Measurements from ENCODE around the gene DRICH1. TPM values are rescaled to one million over a fixed set of nuclear protein-coding genes. Genes with fewer than 3 reads are reported as not detected.

The DRICH1 gene
- total and polyA plus RNA-seq, 2 experiments from 2014 or later = not detected

DNA sequence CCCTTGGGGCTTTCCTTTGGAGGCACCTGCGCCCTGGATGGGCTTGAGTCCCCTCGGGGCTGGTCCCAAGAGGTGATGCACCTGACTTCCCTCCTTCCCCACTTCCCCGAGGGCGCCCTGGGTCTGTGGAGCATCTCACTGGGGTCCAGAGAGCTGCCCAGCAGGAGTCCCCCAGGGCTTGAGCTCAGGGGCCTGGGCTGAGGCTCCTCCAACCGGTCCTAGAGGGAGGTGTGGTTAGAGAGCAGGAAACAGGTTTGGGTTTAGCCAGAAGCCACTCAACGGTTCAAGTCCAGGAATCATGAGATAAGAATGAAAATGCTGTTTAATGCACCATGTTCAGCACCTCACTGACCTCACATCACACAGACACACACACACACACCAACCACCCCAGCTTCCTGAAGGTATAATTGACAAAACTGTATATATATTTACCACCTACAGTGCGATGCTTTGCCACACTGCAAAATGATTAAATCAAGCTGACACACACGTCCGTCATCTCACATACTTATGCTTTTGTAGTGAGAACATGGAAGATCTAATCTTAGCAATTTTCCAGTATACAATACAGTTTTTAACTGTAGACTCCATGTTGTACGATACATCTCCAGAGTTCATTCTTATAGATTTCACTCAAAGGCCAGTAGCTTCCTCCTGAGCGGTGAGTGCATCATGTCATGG is 51.4 kb downstream of the DRICH1 start:
- H3K9me3 ChIP-seq (ENCODE audit: low read depth) = no peaks in the 10 kb centered on the region
- no peak overlapping the region for H3K27ac ChIP-seq
- 44 to 47% methylated on average over 11 of the region's 11 CpGs for WGBS, 2 experiments (ENCODE audit: low coverage in 1 of 2, low lambda C conversion rate in 2 of 2, missing lambda C conversion rate in 2 of 2)

DNA sequence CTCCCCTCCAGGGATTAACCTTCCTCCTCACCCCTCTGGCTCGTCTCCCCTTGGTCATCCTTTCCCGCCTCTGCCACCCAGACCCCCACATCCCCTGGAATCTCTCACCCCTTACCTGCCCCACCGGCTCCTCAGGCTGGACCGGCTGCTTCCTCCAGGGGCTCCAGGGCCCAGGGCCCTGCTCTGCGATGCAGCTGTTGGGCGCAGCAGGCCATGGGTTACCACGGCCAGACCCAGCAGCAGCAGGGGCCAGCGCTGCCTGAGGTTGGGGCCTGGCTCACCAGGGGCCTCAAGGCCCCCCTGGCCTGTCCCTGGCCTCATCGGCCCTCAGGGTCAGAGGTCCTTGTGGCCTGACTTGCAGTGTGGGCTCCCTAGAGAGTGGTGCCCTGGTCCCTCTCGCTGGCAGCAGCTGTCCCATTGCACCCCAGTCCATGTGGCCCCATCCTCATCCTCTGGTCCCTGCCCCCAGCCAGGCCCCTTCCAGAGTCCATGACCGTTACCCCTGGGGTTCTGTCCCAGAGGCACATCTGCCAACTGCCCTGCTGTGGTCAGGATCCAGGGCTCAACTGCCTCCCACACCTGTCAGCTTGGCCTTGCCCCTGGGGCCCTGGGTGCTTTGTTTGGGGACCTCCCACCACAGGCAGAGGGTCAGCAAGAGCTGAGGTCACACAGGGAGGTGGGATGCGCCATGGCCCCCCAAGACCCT is 52.1 kb downstream of the DRICH1 start, which contains the start of gene IGLL1:
Gene IGLL1 (minus strand): TSS at position 421 of the 706 bp plus-strand sequence. CDS start 100 bp downstream, at position 321.
- no peaks in the 10 kb centered on the region for H3K79me2 ChIP-seq (ENCODE audit: insufficient read depth)
- no peaks in the 10 kb centered on the region for H3K4me1 ChIP-seq (ENCODE audit: insufficient read depth)
- H3F3A ChIP-seq (ENCODE audit: insufficient read depth) = no peaks in the 10 kb centered on the region
- TF ChIP-seq EZH2phosphoT487 (IDR thresholded peaks at IDR 0.05; ENCODE audit: insufficient read depth, low read depth) = no peak
- H3K27me3 ChIP-seq (replicated peaks; ENCODE audit: insufficient read depth) = 0 out of 2 replicates have a peak, but pooled peaks cover 9% of the 10 kb centered on the region
- no peak within 1 kb of the TSS for H3K4me2 ChIP-seq (ENCODE audit: unreplicated experiment)
- H3K9ac ChIP-seq = no peak within 1 kb of the TSS
- H3K9me3 ChIP-seq (ENCODE audit: low read depth) = no peaks in the 10 kb centered on the region
- in situ Hi-C loops (cut with MboI) = no loop called here
- no peaks in the 10 kb centered on the region for H3K9me2 ChIP-seq (ENCODE audit: insufficient read depth)
- no peaks in the 10 kb centered on the region for H4K20me1 ChIP-seq (ENCODE audit: insufficient read depth)
- H3K27ac ChIP-seq = no peak within 1 kb of the TSS
- no peak within 1 kb of the TSS for H2AFZ ChIP-seq
- DNase-seq = no peak
- H3K4me3 ChIP-seq = no peak within 1 kb of the TSS
- WGBS, 2 experiments (ENCODE audit: low coverage in 1 of 2, low lambda C conversion rate in 2 of 2, missing lambda C conversion rate in 2 of 2) = 38 to 42% methylated on average over 10 to 11 of the region's 12 CpGs
- no peaks in the 10 kb centered on the region for H3K36me3 ChIP-seq (ENCODE audit: low read depth)

More for the DNA sequence above, 51.4 kb downstream of the DRICH1 start:
- no peaks in the 10 kb centered on the region for H3K9me2 ChIP-seq (ENCODE audit: insufficient read depth)
- TF ChIP-seq EZH2 (IDR thresholded peaks at IDR 0.05; ENCODE audit: insufficient read depth, poor library complexity, severe bottlenecking) (no peak), EZH2phosphoT487 (IDR thresholded peaks at IDR 0.05; ENCODE audit: insufficient read depth, low read depth) (no peak)
- H3K4me1 ChIP-seq (ENCODE audit: insufficient read depth) = no peaks in the 10 kb centered on the region
- H3F3A ChIP-seq (ENCODE audit: insufficient read depth) = no peaks in the 10 kb centered on the region
- no peak for DNase-seq
- in situ Hi-C loops (cut with MboI) = no loop called here
- no peak overlapping the region for H3K4me2 ChIP-seq (ENCODE audit: unreplicated experiment)
- H3K4me3 ChIP-seq = no peak overlapping the region
- no peak overlapping the region for H3K9ac ChIP-seq
- no peak overlapping the region for H2AFZ ChIP-seq
- no peaks in the 10 kb centered on the region for H3K36me3 ChIP-seq (ENCODE audit: low read depth)
- H4K20me1 ChIP-seq (ENCODE audit: insufficient read depth) = no peaks in the 10 kb centered on the region
- H3K27me3 ChIP-seq (replicated peaks; ENCODE audit: insufficient read depth) = 0 out of 2 replicates have a peak, but pooled peaks cover 9% of the 10 kb centered on the region
- no peaks in the 10 kb centered on the region for H3K79me2 ChIP-seq (ENCODE audit: insufficient read depth)

DNA sequence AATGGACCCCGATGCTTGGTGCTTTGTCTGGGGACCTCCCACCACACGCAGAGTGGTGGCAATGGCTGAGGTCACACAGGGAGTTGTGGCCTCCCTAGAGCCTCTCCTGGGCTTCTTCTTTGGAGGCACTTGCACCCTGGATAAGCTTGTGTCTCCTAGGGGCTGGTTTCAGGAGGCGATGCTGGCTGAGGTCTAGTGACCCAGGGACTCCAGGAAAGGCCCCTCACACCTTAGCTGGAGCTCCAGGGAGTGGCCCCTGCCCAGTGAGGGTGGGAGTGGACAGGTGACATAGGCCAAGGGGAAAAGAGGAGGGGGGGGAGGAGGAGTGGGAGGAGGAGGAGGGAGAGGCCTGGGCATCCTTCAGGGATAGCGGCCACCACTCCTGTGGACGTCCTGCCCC is 52.8 kb downstream of the DRICH1 start:
- 64% methylated on average over 5 of the region's 5 CpGs for WGBS, 2 experiments (ENCODE audit: low coverage in 1 of 2, low lambda C conversion rate in 2 of 2, missing lambda C conversion rate in 2 of 2)
- Histone ChIP-seq H3K4me3 (no peak overlapping the region), H3K79me2 (ENCODE audit: insufficient read depth) (no peaks in the 10 kb centered on the region), H3K27ac (no peak overlapping the region), H2AFZ (no peak overlapping the region), H3K27me3 (replicated peaks; ENCODE audit: insufficient read depth) (0 out of 2 replicates have a peak, but pooled peaks cover 9% of the 10 kb centered on the region), H3K9ac (no peak overlapping the region), H4K20me1 (ENCODE audit: insufficient read depth) (no peaks in the 10 kb centered on the region), H3K4me1 (ENCODE audit: insufficient read depth) (no peaks in the 10 kb centered on the region), H3F3A (ENCODE audit: insufficient read depth) (no peaks in the 10 kb centered on the region), H3K36me3 (ENCODE audit: low read depth) (no peaks in the 10 kb centered on the region), H3K4me2 (ENCODE audit: unreplicated experiment) (no peak overlapping the region), H3K9me2 (ENCODE audit: insufficient read depth) (no peaks in the 10 kb centered on the region), H3K9me3 (ENCODE audit: low read depth) (no peaks in the 10 kb centered on the region)
- no peak for DNase-seq
- TF ChIP-seq EZH2 (IDR thresholded peaks at IDR 0.05; ENCODE audit: insufficient read depth, poor library complexity, severe bottlenecking) (no peak), EZH2phosphoT487 (IDR thresholded peaks at IDR 0.05; ENCODE audit: insufficient read depth, low read depth) (no peak)
- in situ Hi-C loops (cut with MboI) = no loop called here

DNA sequence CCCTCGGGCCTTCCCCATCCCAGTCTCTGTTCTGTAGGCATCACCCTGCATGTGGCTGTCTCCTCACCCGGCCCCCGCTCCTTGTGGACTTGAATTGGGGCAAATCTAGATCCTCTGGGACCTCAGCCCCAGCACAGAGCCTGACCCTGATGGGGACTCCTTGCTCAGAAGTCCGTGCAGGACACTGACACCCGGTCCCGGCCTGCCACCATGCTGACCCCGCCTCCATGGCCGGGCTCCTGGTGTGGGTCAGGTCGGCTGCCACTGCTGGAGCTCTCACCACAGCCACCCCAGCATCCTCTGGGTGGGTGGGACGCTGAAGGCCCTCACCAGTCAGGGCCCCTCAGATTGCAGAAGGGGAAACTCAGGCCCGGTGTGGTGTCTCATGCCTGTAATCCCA is 53.8 kb downstream of the DRICH1 start:
- no peaks in the 10 kb centered on the region for H3K9me3 ChIP-seq (ENCODE audit: low read depth)
- no peaks in the 10 kb centered on the region for H3K9me2 ChIP-seq (ENCODE audit: insufficient read depth)
- H3K4me3 ChIP-seq = no peak overlapping the region
- no peaks in the 10 kb centered on the region for H3F3A ChIP-seq (ENCODE audit: insufficient read depth)
- H3K79me2 ChIP-seq (ENCODE audit: insufficient read depth) = no peaks in the 10 kb centered on the region
- H3K4me2 ChIP-seq (ENCODE audit: unreplicated experiment) = no peak overlapping the region
- 34 to 39% methylated on average over 11 of the region's 11 CpGs for WGBS, 2 experiments (ENCODE audit: low coverage in 1 of 2, low lambda C conversion rate in 2 of 2, missing lambda C conversion rate in 2 of 2)
- H3K27me3 ChIP-seq (replicated peaks; ENCODE audit: insufficient read depth) = 0 out of 2 replicates have a peak, but pooled peaks cover 9% of the 10 kb centered on the region
- no peak overlapping the region for H3K9ac ChIP-seq
- TF ChIP-seq EZH2 (IDR thresholded peaks at IDR 0.05; ENCODE audit: insufficient read depth, poor library complexity, severe bottlenecking) = no peak
- in situ Hi-C loops (cut with MboI) = no loop called here
- no peak for DNase-seq
- H3K27ac ChIP-seq = no peak overlapping the region
- no peaks in the 10 kb centered on the region for H3K4me1 ChIP-seq (ENCODE audit: insufficient read depth)
- no peak overlapping the region for H2AFZ ChIP-seq
- no peaks in the 10 kb centered on the region for H3K36me3 ChIP-seq (ENCODE audit: low read depth)
- H4K20me1 ChIP-seq (ENCODE audit: insufficient read depth) = no peaks in the 10 kb centered on the region
